ENCODE results near the gene SNCAIP. TPM values are rescaled to one million over a fixed set of nuclear protein-coding genes. Genes with fewer than 3 reads are reported as not detected.

SNCAIP gene
- not detected in 2 replicates for total RNA-seq (2014; rRNA removed; shearing (Covaris generic))

- no peak for DNase-seq (ENCODE audit: low spot score)
These were observed at the start of gene SNCAIP for GRCh38 chr5:122311961-122312590. SNCAIP (plus strand) TSS chr5:122312237; CDS start chr5:122391135, 78,898 bp downstream.

GRCh38 chr5:122263352-122264030 lies 48.5 kb upstream of the SNCAIP start:
- DNase-seq (ENCODE audit: low spot score) = no peak

DNA sequence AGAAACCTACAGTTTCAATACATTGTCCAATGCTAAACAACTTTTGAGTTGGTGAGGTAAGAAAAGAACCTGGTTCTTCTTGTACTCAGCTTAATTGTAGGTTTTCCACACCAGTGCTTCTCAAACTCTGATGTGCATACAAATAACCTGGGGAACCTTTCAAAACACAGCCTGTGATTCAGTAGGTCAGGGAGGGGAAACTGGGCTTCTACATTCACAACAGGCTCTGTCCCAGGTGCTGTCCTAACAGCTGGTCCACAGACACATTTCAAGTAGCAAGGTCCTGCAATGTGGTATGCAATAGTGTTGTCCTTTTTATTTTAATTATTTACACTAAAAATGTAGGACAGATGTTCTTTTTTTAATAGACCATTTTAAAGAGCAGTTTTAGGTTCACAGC lies 47.4 kb upstream of the SNCAIP start:
- DNase-seq (ENCODE audit: low spot score) = no peak

- no peak for DNase-seq (ENCODE audit: low spot score)
These were observed 44.9 kb upstream of the SNCAIP start for GRCh38 chr5:122267185-122267584.

GRCh38 chr5:122273696-122274095 lies 38.3 kb upstream of the SNCAIP start:
- DNase-seq (ENCODE audit: low spot score) = no peak

DNA sequence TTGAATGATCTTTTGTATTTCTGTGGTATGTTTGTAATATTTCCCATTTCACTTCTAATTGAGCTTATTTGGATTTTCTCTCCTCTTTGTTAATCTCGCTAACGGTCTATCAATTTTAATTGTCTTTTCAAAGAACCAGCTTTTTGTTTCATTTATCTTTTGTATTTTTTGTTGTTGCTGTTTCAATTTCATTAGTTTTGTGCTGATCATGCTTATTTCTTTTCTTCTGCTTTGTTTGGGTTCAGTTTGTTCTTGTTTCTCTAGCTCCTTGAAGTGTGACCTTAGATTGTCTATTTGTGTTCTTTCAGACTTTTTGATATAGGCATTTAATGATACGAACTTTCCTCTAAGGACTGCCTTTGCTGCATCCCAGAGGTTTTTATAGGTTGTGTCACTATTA lies 28.4 kb upstream of the SNCAIP start:
- no peak for DNase-seq (ENCODE audit: low spot score)

GRCh38 chr5:122286541-122286940 lies 25.5 kb upstream of the SNCAIP start:
- no peak for DNase-seq (ENCODE audit: low spot score)

DNA sequence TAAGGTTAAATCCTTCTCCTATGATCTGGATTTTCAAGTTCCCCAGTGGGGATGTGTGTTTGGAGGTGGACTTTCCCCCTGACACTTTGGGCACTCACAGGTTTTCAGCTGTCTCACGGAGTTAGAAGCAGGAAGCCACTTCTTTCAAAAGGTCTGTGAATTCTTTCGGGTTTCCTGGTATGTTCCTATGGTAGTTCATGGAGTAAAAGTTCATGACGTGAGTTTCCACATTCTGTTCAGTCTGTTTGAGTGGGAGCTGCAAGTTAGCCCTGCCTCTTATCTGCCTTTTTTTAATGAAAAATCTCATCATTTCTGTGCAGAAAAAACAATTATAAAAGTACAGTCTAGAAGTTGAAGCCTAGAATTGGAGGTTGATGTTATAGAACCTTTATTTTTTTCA lies 24.9 kb upstream of the SNCAIP start:
- no peak for DNase-seq (ENCODE audit: low spot score)

- DNase-seq (ENCODE audit: low spot score) = no peak
These were observed 20.8 kb upstream of the SNCAIP start for GRCh38 chr5:122291000-122291901.

- DNase-seq (ENCODE audit: low spot score) = no peak
These were observed 19.7 kb upstream of the SNCAIP start for GRCh38 chr5:122292332-122292731.

GRCh38 chr5:122295138-122295537 lies 16.9 kb upstream of the SNCAIP start:
- peak; percentile 32 for DNase-seq (ENCODE audit: low spot score)

GRCh38 chr5:122296871-122297270 lies 15.2 kb upstream of the SNCAIP start:
- no peak for DNase-seq (ENCODE audit: low spot score)

- DNase-seq (ENCODE audit: low spot score) = no peak
These were observed 14.3 kb upstream of the SNCAIP start for GRCh38 chr5:122297587-122298298.

- DNase-seq (ENCODE audit: low spot score) = no peak
These were observed 11.7 kb upstream of the SNCAIP start for GRCh38 chr5:122300374-122300773.

- no peak for DNase-seq (ENCODE audit: low spot score)
These were observed 11.0 kb upstream of the SNCAIP start for GRCh38 chr5:122301016-122301415.

GRCh38 chr5:122304471-122305215 lies 7.4 kb upstream of the SNCAIP start:
- DNase-seq (ENCODE audit: low spot score) = no peak

DNA sequence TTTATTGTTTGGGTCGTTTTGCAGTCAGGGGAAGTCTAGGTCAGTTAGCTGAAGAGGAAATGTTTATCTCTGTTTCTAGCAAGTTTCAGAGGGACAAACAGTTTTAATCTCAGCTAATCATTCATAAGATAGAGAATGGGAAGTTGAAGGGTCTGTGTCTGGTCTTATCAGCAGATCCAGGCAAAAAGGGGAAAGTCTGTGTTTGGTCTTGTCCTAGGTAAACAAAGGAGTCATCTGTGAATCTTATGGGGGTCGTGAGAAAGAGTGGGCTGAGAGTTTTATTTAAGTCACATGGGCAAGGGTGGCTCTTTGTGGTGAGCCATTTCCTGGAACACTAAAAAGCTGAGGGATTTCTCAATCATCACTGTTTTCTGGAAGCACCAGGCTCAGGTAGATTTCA lies 5.6 kb upstream of the SNCAIP start:
- no peak for DNase-seq (ENCODE audit: low spot score)

GRCh38 chr5:122310889-122311288 lies 1.1 kb upstream of the SNCAIP start:
- DNase-seq (ENCODE audit: low spot score) = no peak

DNA sequence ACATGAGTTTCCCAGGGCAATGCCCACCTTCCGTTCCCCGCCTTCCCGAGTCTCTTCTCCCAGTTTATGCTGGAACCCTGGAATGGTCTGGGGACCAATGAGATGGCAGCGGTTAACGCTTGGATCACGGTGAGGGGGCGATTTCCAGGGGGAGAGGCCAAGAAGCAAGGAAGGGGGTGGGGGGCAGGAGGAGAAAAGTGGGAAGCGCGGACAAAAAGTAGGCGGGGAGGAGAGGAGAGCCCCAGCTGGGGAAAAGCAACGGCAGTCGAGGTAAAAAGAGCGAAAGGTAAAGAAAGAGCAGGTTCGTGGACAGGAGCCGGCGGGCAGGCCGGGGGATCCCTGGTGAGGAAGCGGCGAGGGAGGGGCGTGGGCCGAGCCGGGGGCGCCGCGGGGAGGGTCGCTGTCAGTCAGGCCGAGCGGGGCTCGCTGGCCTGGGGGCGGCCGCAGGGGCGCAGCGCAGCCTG lies 508 bp upstream of the SNCAIP start:
- no peak for DNase-seq (ENCODE audit: low spot score)

DNA sequence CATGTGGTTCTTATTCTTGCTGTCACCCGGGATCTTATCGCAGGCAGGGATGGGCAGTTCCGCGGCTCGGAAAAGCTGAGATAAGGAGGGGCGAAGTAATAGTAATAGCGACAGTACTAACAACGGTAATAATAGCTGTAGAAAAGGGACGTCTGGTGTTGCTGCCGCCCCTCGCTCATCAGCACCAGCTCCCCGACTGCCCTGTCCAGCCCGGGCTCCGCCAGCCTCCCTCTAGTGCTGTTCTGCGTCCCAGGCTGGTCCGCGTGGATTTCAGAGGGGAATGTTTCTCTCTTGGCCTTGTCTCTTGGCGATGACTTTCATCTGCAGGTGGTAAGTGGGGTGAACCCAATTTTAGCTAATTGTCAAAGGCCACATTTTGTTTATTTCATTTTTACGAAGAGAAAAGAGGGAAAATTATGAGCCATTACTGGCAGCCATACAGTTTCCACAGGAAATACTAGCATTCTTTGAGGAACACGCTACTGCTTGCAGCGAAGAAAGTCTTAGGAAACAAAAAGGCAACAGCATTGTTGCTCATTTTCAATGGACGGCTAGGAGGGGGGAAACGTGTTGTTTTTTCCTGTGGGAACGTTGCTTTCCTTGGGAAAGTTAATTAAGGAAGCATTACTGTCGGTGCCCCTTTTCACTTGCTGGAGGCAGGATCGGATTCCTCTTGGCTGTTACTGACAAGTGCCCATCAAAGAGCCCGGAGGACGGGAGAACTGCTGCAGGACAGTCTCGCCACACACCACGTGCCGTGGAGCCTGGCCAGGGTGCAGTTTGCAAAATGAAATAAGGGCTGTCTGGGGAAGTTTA lies 762 bp downstream of the SNCAIP start:
- no peak for DNase-seq (ENCODE audit: low spot score)

Data from HT-29 (cell line).